Effector memory CD4-positive, alpha-beta T cell (primary cell): ENCODE results near the gene MUC5AC.

ENCODE experiments used
- DNase-seq, 3 donors: peaks; one replicate each; pipeline ENCODE4 v3.0.0-alpha.2; 2020
- H3K27ac ChIP-seq: 2 replicates; pipeline ENCODE4 v1.7.0; 2013; ENCODE audit warnings: mild to moderate bottlenecking, low read length, moderate library complexity; ENCODE audit not compliant: insufficient read depth, poor library complexity, severe bottlenecking
- H3K27me3 ChIP-seq: replicated peaks from 2 replicates; pipeline ENCODE4 v1.7.0; 2013; ENCODE audit warnings: mild to moderate bottlenecking, low read length; ENCODE audit not compliant: insufficient read depth, control insufficient read depth, poor library complexity, severe bottlenecking
- H3K36me3 ChIP-seq: 2 replicates; pipeline ENCODE4 v1.7.0; 2013; ENCODE audit warnings: mild to moderate bottlenecking, low read length, moderate library complexity; ENCODE audit not compliant: control insufficient read depth, insufficient read depth
- H3K4me1 ChIP-seq: 2 replicates; pipeline ENCODE4 v1.7.0; 2013; ENCODE audit warnings: low read length, mild to moderate bottlenecking; ENCODE audit not compliant: control insufficient read depth, insufficient read depth, poor library complexity, severe bottlenecking
- H3K4me3 ChIP-seq: 2 replicates; pipeline ENCODE4 v1.7.0; 2013; ENCODE audit warnings: low read length, low read depth, mild to moderate bottlenecking; ENCODE audit not compliant: insufficient read depth, poor library complexity, severe bottlenecking
- H3K9me3 ChIP-seq: 2 replicates; pipeline ENCODE4 v1.7.0; 2013; ENCODE audit warnings: mild to moderate bottlenecking, low read length, moderate library complexity; ENCODE audit not compliant: control insufficient read depth

Gene MUC5AC

DNA sequence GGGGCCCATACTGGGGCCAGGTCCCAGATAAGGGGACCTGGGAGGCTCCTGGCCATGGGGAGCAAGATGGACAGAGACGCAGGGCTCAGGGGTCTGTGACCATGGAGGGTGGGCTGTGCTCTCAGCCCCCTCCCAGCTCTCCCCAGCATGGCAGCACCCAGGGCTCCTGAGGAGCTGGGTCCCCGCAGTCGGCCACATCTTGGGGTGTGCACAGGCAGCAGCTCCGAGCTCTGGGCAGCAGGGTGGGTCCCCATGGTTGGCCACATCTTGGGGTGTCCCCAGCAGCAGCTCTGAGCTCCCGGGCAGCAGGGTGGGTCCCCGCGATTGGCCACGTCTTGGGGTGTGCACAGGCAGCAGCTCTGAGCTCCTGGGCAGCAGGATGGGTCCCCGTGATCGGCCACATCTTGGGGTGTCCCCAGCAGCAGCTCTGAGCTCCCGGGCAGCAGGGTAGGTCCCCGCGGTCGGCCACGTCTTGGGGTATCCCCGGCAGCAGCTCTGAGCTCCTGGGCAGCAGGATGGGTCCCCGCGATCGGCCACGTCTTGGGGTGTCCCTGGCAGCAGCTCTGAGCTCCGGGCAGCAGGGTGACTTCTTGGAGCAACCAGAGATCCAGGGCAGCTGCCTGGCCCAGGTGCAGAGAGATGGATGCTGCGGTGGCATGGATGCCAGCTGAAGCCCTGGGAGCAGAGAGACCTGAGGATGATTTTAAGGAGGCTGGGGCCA lies 46.8 kb downstream of the MUC5AC start:
- peaks cover 3% of the 10 kb centered on the region for H3K4me1 ChIP-seq
- no peak overlapping the region for H3K27ac ChIP-seq
- no peaks in the 10 kb centered on the region for H3K9me3 ChIP-seq
- no peaks in the 10 kb centered on the region for H3K36me3 ChIP-seq
- peaks cover 3% of the 10 kb centered on the region for H3K27me3 ChIP-seq
- no peak for DNase-seq
- no peak overlapping the region for H3K4me3 ChIP-seq

GRCh38 chr11:1205121-1205986 lies 47.6 kb downstream of the MUC5AC start:
- H3K36me3 ChIP-seq, result no peaks in the 10 kb centered on the region
- H3K4me3 ChIP-seq, result no peak overlapping the region
- peaks cover 3% of the 10 kb centered on the region for H3K4me1 ChIP-seq
- peaks cover 3% of the 10 kb centered on the region for H3K27me3 ChIP-seq
- DNase-seq, result no peak
- H3K27ac ChIP-seq, result no peak overlapping the region
- H3K9me3 ChIP-seq, result no peaks in the 10 kb centered on the region

- no peak for DNase-seq
- Histone ChIP-seq H3K27me3 (peaks cover 3% of the 10 kb centered on the region), H3K27ac (no peak overlapping the region)
These were observed 48.2 kb downstream of the MUC5AC start for GRCh38 chr11:1205987-1206331.

DNA sequence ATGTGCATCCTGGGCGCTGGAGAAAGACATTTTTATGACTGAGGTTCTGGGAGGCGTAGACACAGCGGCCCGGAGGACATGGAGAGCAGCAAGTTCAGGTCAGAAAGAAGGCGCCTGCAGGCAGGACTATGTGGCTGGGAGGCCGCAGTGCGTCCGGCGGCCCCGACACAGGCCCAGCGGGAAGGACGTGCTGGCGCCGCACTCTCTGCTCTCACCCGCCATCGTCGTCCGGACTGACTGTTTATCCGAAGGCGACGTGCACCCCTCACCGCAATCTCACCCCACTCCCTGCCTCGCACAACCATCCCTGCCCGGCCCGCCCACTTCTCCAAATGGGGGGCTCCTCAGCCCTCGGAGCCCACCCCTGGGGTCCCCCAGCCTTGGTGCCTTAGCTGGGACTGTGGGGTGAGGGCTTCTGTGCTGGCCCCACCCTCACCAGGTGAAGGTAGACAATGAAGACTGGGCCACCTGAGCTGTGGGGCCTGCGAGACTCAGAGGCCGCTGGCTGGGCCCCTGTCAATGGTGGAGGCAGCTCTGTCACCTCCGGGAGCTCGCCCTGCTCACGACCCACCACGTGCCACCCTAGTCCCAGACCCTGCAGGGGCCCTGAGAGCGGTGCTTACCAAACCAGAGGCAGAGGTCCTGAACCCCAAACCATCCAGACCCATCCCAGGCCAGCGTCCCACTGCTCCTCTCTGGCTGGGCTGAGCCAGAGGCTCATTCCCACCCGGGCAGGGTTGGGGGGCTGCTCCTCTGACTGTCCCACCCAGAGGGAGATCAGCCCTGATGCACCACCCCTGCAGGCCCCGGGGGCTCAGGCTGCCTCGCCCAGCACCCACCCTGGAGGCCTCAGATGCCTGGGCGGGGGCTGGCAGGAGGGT lies 48.9 kb downstream of the MUC5AC start:
- peaks cover 3% of the 10 kb centered on the region for H3K27me3 ChIP-seq
- no peak for DNase-seq
- H3K36me3 ChIP-seq, result no peaks in the 10 kb centered on the region
- H3K27ac ChIP-seq, result no peak overlapping the region
- H3K4me3 ChIP-seq, result no peak overlapping the region
- H3K9me3 ChIP-seq, result no peaks in the 10 kb centered on the region
- H3K4me1 ChIP-seq, result peaks cover 3% of the 10 kb centered on the region

More at GRCh38 chr11:1205987-1206331, 48.2 kb downstream of the MUC5AC start:
- Histone ChIP-seq H3K4me3 (no peak overlapping the region), H3K36me3 (no peaks in the 10 kb centered on the region), H3K9me3 (no peaks in the 10 kb centered on the region), H3K4me1 (peaks cover 3% of the 10 kb centered on the region)

- H3K27ac ChIP-seq, result no peak overlapping the region
- DNase-seq, result no peak
These were observed 49.8 kb downstream of the MUC5AC start for GRCh38 chr11:1207401-1208143.

GRCh38 chr11:1208144-1208393 lies 50.3 kb downstream of the MUC5AC start:
- no peaks in the 10 kb centered on the region for H3K27me3 ChIP-seq
- H3K36me3 ChIP-seq, result no peaks in the 10 kb centered on the region
- no peak for DNase-seq
- no peaks in the 10 kb centered on the region for H3K9me3 ChIP-seq
- no peak overlapping the region for H3K4me3 ChIP-seq
- no peak overlapping the region for H3K27ac ChIP-seq
- peaks cover under 1% of the 10 kb centered on the region for H3K4me1 ChIP-seq

More at GRCh38 chr11:1207401-1208143, 49.8 kb downstream of the MUC5AC start:
- Histone ChIP-seq H3K36me3 (no peaks in the 10 kb centered on the region), H3K4me3 (no peak overlapping the region), H3K9me3 (no peaks in the 10 kb centered on the region), H3K27me3 (peaks cover 3% of the 10 kb centered on the region), H3K4me1 (peaks cover 3% of the 10 kb centered on the region)

- Histone ChIP-seq H3K4me3 (no peak overlapping the region), H3K36me3 (no peaks in the 10 kb centered on the region), H3K4me1 (no peaks in the 10 kb centered on the region), H3K27ac (no peak overlapping the region), H3K27me3 (no peaks in the 10 kb centered on the region), H3K9me3 (no peaks in the 10 kb centered on the region)
- DNase-seq, result no peak
These were observed 50.9 kb downstream of the MUC5AC start for GRCh38 chr11:1208394-1209261.

DNA sequence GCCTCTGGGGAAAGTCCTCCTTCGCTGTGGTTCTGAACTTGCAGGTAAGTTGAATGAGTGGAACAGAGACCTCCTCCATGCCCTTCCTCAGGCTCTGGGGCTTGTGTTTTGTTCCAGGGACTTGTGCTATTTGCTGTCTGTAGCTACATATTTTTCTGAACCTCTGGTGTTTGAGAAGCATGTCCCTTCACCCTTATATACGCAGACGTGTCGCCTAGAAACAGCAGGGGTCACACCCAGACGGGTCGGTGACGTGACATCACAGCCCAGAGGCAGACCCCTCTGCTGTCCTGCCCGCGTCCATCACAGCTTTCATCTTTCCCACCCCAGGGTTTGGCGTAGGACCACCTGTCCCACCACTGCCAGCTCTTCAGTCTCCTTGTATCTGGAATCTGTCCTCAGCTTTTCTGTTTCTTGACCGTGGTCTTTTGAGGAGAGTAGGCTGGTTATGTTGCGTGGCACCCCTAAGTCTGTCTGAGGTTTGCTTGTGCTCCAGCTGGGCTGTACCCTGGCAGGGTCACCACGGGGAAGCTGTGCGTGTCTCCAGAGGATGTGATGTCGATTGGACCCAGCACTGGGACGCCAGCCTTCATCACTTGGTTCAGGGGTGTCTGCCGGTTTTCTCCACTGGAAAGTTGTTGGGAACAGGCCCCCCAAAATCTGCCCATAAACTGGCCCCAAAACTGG lies 51.8 kb downstream of the MUC5AC start:
- DNase-seq, result no peak
- Histone ChIP-seq H3K4me3 (no peak overlapping the region), H3K9me3 (no peaks in the 10 kb centered on the region), H3K27ac (no peak overlapping the region), H3K4me1 (no peaks in the 10 kb centered on the region), H3K27me3 (no peaks in the 10 kb centered on the region), H3K36me3 (no peaks in the 10 kb centered on the region)
